HL-60 (cell line): ENCODE results near the gene NRXN2.

Experiments used
- CTCF ChIP-seq: IDR thresholded peaks from one replicate; pipeline ENCODE4 v1.5.1; 2011; ENCODE audit warnings: low read length, control low read depth, inconsistent platforms; ENCODE audit not compliant: insufficient read depth
- GABPA ChIP-seq: IDR thresholded peaks from 2 replicates; pipeline ENCODE4 v1.6.1; 2012; ENCODE audit warnings: low read depth
- POLR2AphosphoS5 ChIP-seq: IDR thresholded peaks from 2 replicates; pipeline ENCODE4 v1.6.1; 2012; ENCODE audit warnings: low read depth
- SPI1 ChIP-seq: IDR thresholded peaks from 2 replicates; pipeline ENCODE4 v1.6.1; 2012; ENCODE audit warnings: low read depth, mild to moderate bottlenecking, borderline replicate concordance
- TF ChIP-seq, protein P1 (sequence below): IDR thresholded peaks from 2 replicates; pipeline ENCODE4 v1.6.1; 2012; ENCODE audit warnings: low read depth; ENCODE audit not compliant: insufficient replicate concordance

DNA sequence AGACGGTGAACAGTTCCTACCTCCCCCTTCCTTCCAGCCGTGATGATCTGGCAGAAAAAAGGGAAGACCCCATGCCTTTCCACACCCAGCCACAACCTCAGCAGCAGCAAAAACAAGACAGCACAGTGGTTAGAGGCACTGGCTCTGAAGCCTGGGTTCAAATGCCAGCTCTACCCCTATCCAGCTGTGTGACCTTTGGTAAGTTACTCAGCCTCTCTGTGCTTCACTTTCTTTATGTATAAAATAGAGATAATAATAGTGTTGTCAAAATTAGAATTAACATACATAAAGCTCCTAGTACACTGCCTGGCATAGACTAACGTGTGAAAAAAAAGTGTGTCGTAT lies 4.2 kb downstream of the NRXN2 start:
- TF ChIP-seq CTCF (no peak), POLR2AphosphoS5 (no peak), GABPA (no peak), SPI1 (no peak)
- TF ChIP-seq, protein P1, sequence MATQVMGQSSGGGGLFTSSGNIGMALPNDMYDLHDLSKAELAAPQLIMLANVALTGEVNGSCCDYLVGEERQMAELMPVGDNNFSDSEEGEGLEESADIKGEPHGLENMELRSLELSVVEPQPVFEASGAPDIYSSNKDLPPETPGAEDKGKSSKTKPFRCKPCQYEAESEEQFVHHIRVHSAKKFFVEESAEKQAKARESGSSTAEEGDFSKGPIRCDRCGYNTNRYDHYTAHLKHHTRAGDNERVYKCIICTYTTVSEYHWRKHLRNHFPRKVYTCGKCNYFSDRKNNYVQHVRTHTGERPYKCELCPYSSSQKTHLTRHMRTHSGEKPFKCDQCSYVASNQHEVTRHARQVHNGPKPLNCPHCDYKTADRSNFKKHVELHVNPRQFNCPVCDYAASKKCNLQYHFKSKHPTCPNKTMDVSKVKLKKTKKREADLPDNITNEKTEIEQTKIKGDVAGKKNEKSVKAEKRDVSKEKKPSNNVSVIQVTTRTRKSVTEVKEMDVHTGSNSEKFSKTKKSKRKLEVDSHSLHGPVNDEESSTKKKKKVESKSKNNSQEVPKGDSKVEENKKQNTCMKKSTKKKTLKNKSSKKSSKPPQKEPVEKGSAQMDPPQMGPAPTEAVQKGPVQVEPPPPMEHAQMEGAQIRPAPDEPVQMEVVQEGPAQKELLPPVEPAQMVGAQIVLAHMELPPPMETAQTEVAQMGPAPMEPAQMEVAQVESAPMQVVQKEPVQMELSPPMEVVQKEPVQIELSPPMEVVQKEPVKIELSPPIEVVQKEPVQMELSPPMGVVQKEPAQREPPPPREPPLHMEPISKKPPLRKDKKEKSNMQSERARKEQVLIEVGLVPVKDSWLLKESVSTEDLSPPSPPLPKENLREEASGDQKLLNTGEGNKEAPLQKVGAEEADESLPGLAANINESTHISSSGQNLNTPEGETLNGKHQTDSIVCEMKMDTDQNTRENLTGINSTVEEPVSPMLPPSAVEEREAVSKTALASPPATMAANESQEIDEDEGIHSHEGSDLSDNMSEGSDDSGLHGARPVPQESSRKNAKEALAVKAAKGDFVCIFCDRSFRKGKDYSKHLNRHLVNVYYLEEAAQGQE: no peak
